Measurements from ENCODE around the gene NEK7. TPM values are rescaled to one million over a fixed set of nuclear protein-coding genes. Genes with fewer than 3 reads are reported as not detected.
"Not testable (repeated sequence)": the region's sequence is repeated elsewhere in the genome, so short reads cannot be mapped to it uniquely, and the experiment has no call there.

Gene NEK7
- total RNA-seq, 4 donors from 2014 or later = 95.7 to 145 (median 132) TPM

DNA sequence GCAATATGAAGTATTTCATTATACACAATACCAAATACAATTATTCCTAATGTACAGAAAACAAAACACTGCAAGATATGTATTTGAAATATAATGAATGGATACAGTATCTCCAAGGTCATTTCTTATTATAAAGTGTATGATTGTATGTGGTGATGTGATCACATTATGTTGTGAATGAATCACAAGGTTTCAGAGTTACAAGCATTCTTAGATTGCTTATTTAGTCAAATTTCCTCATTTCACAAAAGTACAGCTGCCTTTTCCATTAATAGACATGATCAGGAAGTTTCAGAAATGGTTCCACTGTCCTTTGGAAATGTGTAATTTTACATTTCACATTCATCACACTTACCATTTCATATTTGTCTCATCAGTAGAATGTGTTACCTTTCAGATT, 28.3 kb upstream of the NEK7 start:
- no peak for TF ChIP-seq POLR2A (IDR thresholded peaks at IDR 0.05)
- TF ChIP-seq, protein P1, sequence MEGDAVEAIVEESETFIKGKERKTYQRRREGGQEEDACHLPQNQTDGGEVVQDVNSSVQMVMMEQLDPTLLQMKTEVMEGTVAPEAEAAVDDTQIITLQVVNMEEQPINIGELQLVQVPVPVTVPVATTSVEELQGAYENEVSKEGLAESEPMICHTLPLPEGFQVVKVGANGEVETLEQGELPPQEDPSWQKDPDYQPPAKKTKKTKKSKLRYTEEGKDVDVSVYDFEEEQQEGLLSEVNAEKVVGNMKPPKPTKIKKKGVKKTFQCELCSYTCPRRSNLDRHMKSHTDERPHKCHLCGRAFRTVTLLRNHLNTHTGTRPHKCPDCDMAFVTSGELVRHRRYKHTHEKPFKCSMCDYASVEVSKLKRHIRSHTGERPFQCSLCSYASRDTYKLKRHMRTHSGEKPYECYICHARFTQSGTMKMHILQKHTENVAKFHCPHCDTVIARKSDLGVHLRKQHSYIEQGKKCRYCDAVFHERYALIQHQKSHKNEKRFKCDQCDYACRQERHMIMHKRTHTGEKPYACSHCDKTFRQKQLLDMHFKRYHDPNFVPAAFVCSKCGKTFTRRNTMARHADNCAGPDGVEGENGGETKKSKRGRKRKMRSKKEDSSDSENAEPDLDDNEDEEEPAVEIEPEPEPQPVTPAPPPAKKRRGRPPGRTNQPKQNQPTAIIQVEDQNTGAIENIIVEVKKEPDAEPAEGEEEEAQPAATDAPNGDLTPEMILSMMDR (IDR thresholded peaks at IDR 0.05) = no peak
- DNase-seq = no peak
- intact Hi-C loops (cut with DNase I; ENCODE audit: low total_unique reads) = no loop called here

DNA sequence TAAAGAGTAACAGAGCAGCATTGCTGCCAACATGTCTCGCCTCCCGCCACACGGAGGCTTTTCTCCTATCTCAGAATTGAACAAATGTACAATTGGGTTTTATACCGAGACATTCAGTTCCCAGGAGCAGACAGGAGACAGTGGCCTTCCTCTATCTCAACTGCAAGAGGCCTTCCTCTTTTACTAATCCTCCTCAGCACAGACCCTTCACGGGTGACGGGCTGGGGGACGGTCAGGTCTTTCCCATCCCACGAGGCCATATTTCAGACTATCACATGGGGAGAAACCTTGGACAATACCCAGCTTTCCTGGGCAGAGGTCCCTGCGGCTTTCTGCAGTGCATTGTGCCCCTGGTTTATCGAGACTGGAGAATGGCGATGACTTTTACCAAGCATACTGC, 26.7 kb upstream of the NEK7 start:
- H3K9me3 ChIP-seq; H3K4me1 ChIP-seq; H3K4me3 ChIP-seq; H3K27me3 ChIP-seq; H3K36me3 ChIP-seq; H3K27ac ChIP-seq; intact Hi-C loops (cut with DNase I; ENCODE audit: low total_unique reads); DNase-seq: not testable (repeated sequence)

More for the DNA sequence above, 28.3 kb upstream of the NEK7 start:
- H3K4me1 ChIP-seq = no peaks in the 10 kb centered on the region
- H3K27ac ChIP-seq = no peak overlapping the region
- H3K4me3 ChIP-seq = no peak overlapping the region
- H3K9me3 ChIP-seq = no peaks in the 10 kb centered on the region
- H3K36me3 ChIP-seq = no peaks in the 10 kb centered on the region
- H3K27me3 ChIP-seq = no peaks in the 10 kb centered on the region

DNA sequence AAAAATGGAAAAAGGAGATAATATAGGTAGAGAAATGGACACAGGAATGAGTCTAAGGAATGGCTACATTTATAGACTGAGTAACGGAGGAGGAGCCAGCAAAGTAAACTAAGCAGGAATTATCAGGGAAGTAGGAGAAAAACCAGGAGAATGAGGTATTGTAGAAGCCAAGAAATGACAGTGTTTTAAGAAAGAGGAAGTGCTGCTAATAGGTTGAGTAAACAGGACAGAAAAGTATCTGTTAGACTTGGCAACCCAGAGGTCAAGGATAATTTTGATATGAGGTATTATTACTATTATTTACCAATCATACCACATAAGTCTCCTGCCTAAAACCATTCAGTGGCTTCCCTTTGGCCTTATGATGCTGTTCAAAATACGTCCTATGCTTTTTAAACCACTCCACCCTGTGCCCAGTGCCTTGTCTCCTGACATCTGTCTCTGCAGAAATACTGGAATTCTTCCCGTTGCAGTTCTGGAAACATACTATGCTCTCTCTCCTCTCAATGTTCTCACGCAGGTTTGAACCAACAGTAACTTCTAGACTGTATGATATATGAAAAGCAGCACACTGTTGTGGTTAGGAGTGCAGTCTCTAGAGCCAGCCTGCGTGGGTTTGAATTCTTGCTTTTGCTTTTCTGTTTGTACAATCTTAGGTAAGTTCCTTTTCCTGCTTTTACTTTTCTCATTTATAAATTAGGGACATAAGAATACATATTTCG, 24.6 kb upstream of the NEK7 start:
- Histone ChIP-seq H3K27me3 (no peaks in the 10 kb centered on the region), H3K36me3 (no peaks in the 10 kb centered on the region), H3K27ac (no peak overlapping the region), H3K4me1 (no peaks in the 10 kb centered on the region), H3K9me3 (no peaks in the 10 kb centered on the region), H3K4me3 (no peak overlapping the region)
- intact Hi-C loops (cut with DNase I; ENCODE audit: low total_unique reads) = no loop called here
- DNase-seq = no peak
- no peak for TF ChIP-seq POLR2A (IDR thresholded peaks at IDR 0.05)
- TF ChIP-seq, protein P1 (IDR thresholded peaks at IDR 0.05) = no peak

DNA sequence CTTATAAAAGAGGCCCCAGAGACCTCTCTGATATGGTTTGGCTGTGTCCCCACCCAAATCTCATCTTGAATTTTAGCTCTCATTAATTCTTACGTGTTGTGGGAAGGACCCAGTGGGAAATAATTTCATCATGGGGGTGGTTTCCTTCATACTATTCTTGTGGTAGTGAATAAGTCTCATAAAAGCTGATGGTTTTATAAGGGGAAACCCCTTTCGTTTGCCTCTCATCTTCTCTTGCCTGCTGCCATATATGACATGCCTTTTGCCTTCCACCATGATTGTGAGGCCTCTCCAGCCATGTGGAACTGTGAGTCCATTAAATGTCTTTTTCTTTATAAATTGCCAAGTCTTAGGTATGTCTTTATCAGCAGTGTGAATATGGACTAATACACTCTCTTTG, 22.5 kb upstream of the NEK7 start:
- Histone ChIP-seq H3K9me3 (no peaks in the 10 kb centered on the region), H3K27me3 (no peaks in the 10 kb centered on the region), H3K4me1 (no peaks in the 10 kb centered on the region), H3K36me3 (no peaks in the 10 kb centered on the region), H3K4me3 (no peak overlapping the region), H3K27ac (no peak overlapping the region)
- intact Hi-C loops (cut with DNase I; ENCODE audit: low total_unique reads) = no loop called here
- TF ChIP-seq, protein P1 (IDR thresholded peaks at IDR 0.05) = no peak
- TF ChIP-seq POLR2A (IDR thresholded peaks at IDR 0.05) = no peak
- no peak for DNase-seq

DNA sequence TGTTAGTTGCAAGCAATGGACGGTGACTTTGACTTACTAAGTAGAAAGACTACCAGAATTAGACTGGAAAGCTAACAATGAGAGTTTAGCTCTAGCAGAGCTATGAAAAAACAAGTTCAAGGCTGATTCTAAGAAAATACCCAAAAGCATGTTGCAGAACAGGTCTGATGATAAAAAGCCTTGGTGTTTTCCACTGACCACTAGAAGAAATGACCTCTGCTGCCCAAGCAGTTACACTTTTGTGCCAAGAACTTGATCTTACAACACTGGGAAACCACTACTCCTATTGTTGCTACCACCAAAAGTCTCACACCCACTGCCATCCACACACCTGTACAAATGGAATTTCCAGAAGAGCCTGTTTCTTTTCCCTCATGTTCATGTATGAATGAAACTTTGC, 21.4 kb upstream of the NEK7 start:
- TF ChIP-seq POLR2A (IDR thresholded peaks at IDR 0.05) = no peak
- TF ChIP-seq, protein P1 (IDR thresholded peaks at IDR 0.05) = no peak
- no peaks in the 10 kb centered on the region for H3K36me3 ChIP-seq
- H3K9me3 ChIP-seq = no peaks in the 10 kb centered on the region
- no peaks in the 10 kb centered on the region for H3K4me1 ChIP-seq
- intact Hi-C loops (cut with DNase I; ENCODE audit: low total_unique reads) = no loop called here
- no peaks in the 10 kb centered on the region for H3K27me3 ChIP-seq
- DNase-seq = no peak
- no peak overlapping the region for H3K27ac ChIP-seq
- no peak overlapping the region for H3K4me3 ChIP-seq

All from uterus (tissue), 4 donors.